GM19043 (cell line): Measurements from ENCODE around the gene MAN2B1.
"Not testable (repeated sequence)": the region's sequence is repeated elsewhere in the genome, so short reads cannot be mapped to it uniquely, and the experiment has no call there.

Experiments used
- ATAC-seq: cut with Tn5 transposase; IDR thresholded peaks from one replicate; pipeline ENCODE4 v1.9.1; 2021; ENCODE audit warnings: low read depth; ENCODE audit not compliant: unreplicated experiment

The MAN2B1 gene

DNA sequence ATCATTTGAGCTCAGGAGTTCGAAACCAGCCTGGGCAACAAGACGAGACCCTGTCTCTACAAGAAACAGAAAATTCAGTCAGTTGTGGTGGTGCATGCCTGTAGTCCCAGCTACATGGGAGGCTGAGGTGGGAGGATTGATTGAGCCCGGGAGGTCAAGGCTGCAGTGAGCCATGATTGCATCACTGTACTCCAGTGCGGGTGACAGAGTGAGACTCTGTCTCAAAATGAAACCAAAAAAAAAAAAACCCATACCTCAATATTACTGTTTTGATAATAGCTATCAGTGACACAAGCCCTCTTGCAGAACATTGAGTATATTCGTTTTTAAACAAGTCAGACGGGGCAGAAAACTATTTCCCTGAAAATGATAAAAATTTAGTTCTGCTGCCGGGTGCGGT, 39.6 kb downstream of the MAN2B1 start:
- no peak for ATAC-seq

DNA sequence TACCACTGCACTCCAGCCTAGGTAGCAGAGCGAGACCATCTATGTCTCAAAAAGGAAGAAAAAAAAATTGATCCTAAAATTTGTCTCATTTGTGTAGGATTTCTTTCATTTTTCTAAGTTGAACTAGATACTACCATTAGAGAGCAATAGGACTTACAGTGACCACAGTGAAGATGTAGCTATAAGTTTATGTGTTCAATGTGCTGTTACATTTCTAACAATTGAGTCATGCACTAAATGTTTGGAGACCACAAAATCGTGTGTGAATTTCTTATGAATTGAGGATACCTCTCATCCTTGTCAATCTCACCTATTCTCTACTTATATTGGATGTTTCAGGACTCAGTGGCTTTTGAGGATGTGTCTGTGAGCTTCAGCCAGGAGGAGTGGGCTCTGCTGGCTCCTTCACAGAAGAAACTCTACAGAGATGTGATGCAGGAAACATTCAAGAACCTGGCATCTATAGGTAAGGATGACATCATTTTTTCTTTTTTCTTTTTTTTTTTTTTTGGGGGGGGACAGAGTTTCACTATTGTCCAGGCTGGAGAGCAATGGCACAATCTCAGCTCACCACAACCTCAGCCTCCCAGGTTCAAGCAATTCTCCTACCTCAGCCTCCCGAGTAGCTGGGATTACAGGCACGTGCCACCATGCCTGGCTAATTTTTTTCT, 43.0 kb downstream of the MAN2B1 start:
- ATAC-seq, result no peak

DNA sequence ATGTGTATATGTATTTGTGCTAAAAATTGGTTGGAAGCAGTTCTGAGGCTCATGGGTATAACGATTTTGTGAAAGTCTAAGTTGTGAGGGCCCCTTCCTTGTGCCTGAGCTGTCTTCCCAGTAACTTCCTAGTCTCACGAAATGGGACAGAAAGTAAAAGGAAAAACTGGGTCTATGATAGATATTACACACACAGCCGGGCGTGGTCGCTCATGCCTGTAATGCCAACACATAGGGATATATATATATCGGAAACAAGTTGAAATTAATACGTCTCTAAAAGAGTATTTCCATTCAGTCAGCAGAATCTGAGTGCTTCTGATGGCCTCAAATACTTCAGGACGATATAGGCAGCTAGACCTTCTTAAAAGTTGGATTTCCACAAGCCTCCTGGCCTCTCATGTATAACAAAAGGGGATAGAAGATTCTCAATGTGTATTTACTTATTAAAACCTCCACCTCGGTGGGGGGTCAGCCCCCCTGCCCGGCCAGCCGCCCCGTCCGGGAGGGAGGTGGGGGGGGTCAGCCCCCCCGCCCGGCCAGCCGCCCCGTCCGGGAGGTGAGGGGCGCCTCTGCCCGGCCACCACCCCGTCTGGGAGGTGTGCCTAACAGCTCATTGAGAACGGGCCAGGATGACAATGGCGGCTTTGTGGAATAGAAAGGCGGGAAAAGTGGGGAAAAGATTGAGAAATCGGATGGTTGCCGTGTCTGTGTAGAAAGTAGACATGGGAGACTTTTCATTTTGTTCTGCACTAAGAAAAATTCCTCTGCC, 45.1 kb downstream of the MAN2B1 start:
- not testable (repeated sequence) for ATAC-seq

DNA sequence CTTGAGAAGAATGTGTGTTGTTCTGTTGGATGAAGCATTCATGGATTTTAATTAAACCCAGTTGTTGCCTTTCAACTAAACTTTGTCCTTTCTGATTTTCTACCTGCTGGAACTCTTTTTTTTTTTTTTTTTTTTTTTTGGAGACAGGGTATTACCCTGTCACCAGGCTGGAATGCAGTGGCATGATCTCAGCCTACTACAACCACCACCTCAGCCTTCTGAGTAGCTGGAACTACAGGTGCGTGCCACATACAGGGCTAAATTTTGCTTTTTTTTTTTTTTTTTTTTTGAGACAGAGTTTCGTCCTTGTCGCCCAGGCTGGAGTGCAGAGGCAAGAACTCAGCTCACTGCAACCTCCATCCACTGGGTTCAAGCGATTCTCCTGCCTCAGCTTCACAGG, 48.9 kb downstream of the MAN2B1 start:
- ATAC-seq, result no peak

DNA sequence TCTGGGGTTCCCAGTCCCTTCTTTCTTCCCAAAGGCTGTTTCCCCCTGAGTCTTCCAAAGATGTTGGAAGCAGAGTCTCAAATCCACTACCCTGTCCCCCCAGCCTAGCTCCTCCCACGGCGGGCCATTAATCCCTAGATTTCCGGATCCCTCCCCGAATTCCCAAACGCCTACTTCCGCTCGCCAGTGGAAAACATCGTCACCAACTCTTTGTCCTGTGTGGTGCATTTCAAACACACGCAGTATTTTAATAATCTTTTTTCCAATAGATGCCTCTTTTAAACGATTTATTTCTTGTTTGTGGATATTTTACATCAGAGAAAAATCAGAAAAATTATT, 55.2 kb downstream of the MAN2B1 start:
- ATAC-seq, result no peak

DNA sequence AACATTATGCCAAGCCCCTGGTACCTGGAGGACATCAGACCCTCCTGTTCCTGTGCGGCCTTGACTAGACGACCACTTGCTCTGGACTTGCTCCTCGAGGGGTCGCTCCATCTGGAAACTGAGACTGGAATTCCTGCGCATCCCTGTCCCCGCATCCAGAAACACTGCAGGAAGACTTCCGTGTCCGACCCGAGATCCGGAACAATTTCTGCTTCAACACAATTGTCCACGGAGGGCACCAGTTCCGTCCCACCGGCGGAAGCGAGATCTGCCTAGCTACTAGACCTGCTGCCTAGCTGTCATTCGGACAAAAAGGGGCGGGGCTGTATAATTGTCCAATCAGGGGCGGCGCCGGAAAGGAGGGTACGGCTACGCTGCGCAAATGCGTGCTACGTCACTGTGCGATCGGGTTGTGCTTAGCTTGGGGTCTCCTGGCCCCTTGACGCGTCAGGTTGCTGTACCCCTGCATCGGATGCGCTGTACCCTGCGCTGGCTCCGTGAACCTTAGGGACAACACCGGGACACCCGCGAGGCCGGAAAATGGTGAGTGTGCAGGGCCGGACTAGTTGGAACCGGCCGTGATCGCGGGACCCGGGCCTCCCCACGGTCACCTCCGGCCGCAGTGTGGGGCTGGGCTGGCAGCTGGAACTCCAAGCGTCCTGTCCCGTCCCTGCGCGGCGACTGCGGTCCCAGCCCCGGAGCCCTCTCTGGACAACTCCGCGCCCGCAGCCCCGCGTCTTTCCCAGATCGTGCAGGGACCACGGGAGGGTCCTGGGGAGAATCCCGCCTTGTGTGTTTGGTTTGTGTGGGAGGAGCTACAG, 55.8 kb downstream of the MAN2B1 start, which contains the start of the genes ZNF490 and ZNF791:
Gene ZNF490 (minus strand): TSS at position 274 of the 821 bp plus-strand sequence. CDS start 133 bp downstream, at position 141.
Gene ZNF791 (plus strand): TSS at position 381 of the 821 bp plus-strand sequence. CDS start 160 bp downstream, at position 541.
- ATAC-seq, result peak; percentile 67

DNA sequence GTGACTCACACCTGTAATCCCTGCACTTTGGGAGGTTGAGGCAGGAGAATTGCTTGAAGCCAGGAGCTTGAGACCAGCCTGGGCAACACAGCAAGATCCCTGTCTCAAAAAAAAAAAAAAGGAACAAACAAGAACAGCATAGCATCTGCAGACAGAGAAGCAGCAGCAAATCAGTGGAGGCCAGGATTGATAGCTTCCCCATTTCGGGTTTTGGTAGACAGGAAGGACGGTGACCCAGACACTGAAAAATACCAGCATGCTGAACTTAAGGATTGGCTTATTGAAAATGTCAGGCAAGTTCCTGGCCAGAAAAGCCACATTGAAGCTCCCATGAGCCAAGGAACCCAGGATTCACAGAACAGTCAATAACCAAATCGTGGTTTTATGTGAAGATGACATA, 58.9 kb downstream of the MAN2B1 start:
- ATAC-seq, result no peak

DNA sequence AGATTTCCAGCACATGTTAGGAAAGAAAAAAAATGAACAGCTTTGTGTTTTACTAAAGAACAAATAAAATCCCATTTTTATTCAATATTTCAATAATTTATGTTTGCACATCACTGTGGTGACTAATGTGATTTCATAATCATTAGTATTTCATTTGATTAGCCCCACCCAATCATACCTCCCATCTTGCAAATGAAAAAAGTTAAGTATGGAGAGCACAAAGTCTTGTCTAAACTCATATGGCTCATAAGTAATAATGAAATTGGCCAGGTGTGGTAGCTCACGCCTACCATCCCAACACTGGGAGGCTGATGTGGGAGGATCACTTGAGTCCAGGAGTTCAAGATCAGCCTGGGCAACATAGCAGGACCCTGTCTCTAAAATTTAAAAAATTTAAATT, 59.7 kb downstream of the MAN2B1 start:
- no peak for ATAC-seq

DNA sequence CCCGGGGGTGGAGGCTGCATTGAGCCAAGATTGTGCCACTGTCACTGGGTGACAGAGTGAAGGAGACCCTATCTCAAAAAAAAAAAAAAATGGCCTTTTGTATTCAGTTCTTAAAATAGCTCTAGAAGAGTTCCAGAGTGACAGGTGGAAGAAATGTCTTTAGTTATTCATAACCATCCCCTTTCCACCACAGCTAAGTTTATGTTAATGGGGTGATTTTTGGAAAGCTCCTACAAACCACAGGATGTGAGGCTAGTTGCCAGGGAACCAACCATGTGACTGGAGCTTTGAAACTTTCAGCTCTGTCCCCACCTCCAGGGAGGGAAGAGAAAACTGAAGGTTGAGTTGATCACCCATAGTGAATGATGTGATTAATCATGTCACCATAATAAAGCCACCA, 62.8 kb downstream of the MAN2B1 start:
- no peak for ATAC-seq

DNA sequence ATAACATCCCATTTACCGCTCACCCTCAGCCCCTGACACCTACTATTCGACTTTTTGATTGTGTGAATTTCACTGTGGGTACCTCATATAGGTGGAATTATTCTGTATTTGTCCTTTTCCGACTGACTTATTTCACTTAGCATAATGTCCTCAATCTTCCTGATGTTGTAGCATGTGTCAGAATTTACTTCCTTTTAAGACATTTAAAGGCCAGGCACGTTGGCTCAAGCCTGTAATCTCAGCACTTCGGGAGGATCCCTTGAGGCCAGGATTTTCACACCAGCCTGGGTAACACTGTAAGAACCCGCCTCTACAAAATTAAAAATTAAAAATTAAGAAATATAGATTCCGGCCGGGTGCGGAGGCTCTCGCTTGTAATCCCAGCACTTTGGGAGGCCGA, 68.9 kb downstream of the MAN2B1 start:
- no peak for ATAC-seq

DNA sequence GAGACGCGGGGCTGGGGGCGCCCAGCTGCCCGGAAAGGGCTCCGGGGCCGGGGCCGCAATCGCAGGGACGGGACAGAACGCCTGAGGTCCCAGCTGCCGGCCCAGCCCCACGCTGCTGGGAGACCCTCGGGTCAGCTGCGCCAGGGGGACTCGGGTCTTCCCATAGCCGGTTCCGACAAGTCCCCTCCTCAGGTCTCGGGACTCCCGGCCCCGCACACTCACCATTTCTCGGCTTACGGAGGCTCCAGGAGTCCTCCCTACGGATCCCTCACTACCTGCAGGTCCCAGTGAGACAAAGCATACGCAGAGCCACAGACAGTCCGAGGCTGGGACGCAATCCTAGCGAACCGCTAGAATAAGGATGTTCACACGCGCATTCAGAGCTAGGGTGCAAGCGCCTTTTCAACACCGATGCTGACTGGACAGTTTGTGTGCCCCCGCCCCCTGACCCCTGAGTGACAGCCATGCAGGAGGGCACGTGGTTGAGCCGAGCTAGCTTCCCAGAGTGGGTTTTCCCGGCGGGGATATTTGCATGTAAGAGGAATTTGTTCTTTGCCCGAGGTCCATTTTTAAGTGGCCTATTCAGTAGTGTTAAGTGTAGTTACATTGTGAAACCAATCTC, 69.5 kb downstream of the MAN2B1 start:
- no peak for ATAC-seq
